ENCODE measurements around the gene SAA1. TPM values are rescaled to one million over a fixed set of nuclear protein-coding genes. Genes with fewer than 3 reads are reported as not detected.

The SAA1 gene
- total and polyA plus RNA-seq, 7 donors = 7.3 to 100 (median 29.1) TPM

DNA sequence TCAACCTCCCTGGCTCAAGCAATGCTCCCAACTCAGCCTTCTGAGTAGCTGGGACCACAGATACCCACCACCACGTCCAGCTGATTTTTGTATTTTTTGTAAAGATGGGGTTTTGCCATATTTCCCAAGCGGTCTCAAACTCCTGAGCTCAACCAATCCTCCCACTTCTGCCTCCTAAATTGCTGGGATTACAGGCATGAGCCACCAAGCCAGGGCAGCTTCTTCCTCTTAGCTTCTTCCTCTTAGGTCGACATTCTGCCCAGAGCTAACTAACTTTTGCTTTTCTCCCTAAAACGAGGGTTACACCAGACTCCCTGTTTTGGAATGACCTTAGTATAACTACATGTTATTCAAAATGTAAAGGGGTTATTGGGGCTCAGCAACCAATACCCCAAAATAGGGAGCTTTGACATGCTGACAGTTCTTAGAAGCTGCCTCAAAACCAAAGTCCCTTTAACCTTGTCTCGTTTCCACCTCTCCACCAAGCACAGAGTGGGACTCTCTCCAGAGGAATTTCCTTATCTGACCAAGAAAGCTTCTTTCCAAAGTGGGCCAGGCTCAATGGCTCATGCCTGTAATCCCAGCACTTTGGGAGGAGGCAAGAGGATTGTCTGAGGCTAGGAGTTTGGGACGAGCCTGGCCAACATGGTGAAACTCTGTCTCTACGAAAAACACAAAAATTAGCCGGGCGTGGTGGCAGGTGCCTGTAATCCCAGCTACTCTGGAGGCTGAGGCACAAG lies 48.9 kb downstream of the SAA1 start:
- WGBS, 3 donors = 86 to 93% (median 86%) methylated on average over 9 of the region's 9 CpGs
- TF ChIP-seq, protein P1, sequence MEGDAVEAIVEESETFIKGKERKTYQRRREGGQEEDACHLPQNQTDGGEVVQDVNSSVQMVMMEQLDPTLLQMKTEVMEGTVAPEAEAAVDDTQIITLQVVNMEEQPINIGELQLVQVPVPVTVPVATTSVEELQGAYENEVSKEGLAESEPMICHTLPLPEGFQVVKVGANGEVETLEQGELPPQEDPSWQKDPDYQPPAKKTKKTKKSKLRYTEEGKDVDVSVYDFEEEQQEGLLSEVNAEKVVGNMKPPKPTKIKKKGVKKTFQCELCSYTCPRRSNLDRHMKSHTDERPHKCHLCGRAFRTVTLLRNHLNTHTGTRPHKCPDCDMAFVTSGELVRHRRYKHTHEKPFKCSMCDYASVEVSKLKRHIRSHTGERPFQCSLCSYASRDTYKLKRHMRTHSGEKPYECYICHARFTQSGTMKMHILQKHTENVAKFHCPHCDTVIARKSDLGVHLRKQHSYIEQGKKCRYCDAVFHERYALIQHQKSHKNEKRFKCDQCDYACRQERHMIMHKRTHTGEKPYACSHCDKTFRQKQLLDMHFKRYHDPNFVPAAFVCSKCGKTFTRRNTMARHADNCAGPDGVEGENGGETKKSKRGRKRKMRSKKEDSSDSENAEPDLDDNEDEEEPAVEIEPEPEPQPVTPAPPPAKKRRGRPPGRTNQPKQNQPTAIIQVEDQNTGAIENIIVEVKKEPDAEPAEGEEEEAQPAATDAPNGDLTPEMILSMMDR (IDR thresholded peaks at IDR 0.05) = no peak
- ATAC-seq (no peak), DNase-seq (no peak)
- no peaks in the 10 kb centered on the region for H3K27me3 ChIP-seq (ENCODE audit: insufficient read depth in 3 of 3, low read length in 2 of 3)
- no peak overlapping the region for H3K27ac ChIP-seq
- intact Hi-C loops (cut with DNase I) = loop anchor here in 1 of 2 donors (10.0 kb wide), 1 partner anchor 300 kb away; the partner anchor contains the start of gene SERGEF
- no peak overlapping the region for H3K4me3 ChIP-seq
- no peaks in the 10 kb centered on the region for H3K4me1 ChIP-seq
- no peaks in the 10 kb centered on the region for H3K9me3 ChIP-seq
- H3K36me3 ChIP-seq (ENCODE audit: insufficient read depth in 1 of 2, low read depth in 1 of 2) = peaks cover 0 to 23% of the 10 kb centered on the region in 2 donors

DNA sequence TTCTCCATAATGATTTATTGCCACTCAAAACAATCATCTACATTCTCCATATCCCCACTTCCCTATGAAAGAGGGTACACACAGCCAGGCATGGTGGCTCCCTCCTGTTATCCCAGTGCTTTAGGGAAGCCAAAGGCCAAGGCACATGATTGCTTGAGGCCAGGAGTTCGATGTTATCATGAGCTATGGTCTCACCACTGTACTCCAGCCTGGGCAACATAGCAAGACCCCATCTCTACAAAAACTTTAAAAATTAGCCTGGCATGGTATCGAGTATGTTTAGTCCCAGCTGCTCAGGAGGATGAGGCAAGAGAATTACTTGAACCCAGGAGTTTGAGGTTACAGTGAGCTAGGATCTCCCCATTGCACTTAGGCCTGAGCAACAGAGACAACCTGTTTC lies 49.8 kb downstream of the SAA1 start:
- TF ChIP-seq, protein P1 (IDR thresholded peaks at IDR 0.05) = no peak
- WGBS, 3 donors = 95 to 96% (median 95%) methylated on average over 2 of the region's 2 CpGs
- DNase-seq = no peak
- Histone ChIP-seq H3K4me1 (peaks cover 7% of the 10 kb centered on the region), H3K27ac (no peak overlapping the region), H3K36me3 (ENCODE audit: insufficient read depth in 1 of 2, low read depth in 1 of 2) (peaks cover 0 to 14% of the 10 kb centered on the region in 2 donors), H3K9me3 (no peaks in the 10 kb centered on the region), H3K4me3 (no peak overlapping the region), H3K27me3 (ENCODE audit: insufficient read depth in 3 of 3, low read length in 2 of 3) (no peaks in the 10 kb centered on the region)
- intact Hi-C loops (cut with DNase I) = loop anchor here in 1 of 2 donors (10.0 kb wide), 1 partner anchor 301 kb away; the partner anchor contains the start of gene SERGEF
- no peak for ATAC-seq

DNA sequence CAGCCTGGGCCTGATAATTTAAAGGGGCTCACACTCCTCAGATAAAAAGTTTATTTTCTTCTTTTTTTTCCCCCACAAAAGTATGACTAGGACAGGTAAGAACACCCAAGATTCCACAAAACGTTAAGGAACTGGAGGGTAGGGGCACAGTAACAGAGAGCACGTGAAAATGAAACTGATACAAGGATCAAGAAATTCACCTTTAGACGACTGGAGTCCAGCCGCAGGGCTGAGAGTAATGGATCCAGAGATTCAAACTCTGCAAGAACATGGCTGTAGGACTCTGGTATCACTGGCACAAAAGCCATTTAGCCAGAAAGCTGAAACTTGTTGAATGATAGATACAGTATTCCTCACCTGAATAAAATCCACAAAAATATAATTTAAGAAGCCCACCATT lies 51.5 kb downstream of the SAA1 start:
- Histone ChIP-seq H3K27ac (no peak overlapping the region), H3K36me3 (ENCODE audit: insufficient read depth in 1 of 2, low read depth in 1 of 2) (peaks cover 0 to 5% of the 10 kb centered on the region in 2 donors), H3K4me3 (no peak overlapping the region), H3K27me3 (ENCODE audit: insufficient read depth in 3 of 3, low read length in 2 of 3) (no peaks in the 10 kb centered on the region), H3K9me3 (no peaks in the 10 kb centered on the region), H3K4me1 (peaks cover 12% of the 10 kb centered on the region)
- 90 to 96% (median 93%) methylated on average over 4 of the region's 4 CpGs for WGBS, 3 donors
- ATAC-seq (no peak), DNase-seq (no peak)
- intact Hi-C loops (cut with DNase I) = loop anchor here in 1 of 2 donors (10.0 kb wide), 1 partner anchor 303 kb away; the partner anchor contains the start of gene SERGEF
- TF ChIP-seq, protein P1 (IDR thresholded peaks at IDR 0.05) = no peak

Other genes starting within 250 kb of the SAA1 start
- gene TPH1, start 220.0 kb upstream of the SAA1 start, total RNA-seq = under 1 TPM in 3 of 4 donors, not detected in 1; 0.04 to 0.28 (median 0.06) TPM
- under 1 TPM; 0.03 to 0.18 (median 0.08) TPM for gene TPH1, start 220.0 kb upstream of the SAA1 start, polyA plus RNA-seq
- gene SAAL1, start 160.2 kb upstream of the SAA1 start, total RNA-seq = 1 to 10 TPM; 3.5 to 6.5 (median 4.6) TPM
- 1 to 10 TPM; 5.3 to 6.7 (median 5.5) TPM for gene SAAL1, start 160.2 kb upstream of the SAA1 start, polyA plus RNA-seq
- gene MRGPRX3, start 133.7 kb upstream of the SAA1 start, total RNA-seq = not detected
- gene MRGPRX3, start 133.7 kb upstream of the SAA1 start, polyA plus RNA-seq = not detected
- not detected for gene MRGPRX4, start 93.4 kb upstream of the SAA1 start, total RNA-seq
- not detected for gene MRGPRX4, start 93.4 kb upstream of the SAA1 start, polyA plus RNA-seq
- 1 to 10 TPM in 1 of 4 donors, under 1 TPM in 1, not detected in 2; 0.46 to 2.9 TPM for gene SAA4, start 29.5 kb upstream of the SAA1 start, total RNA-seq
- under 1 TPM in 1 of 3 donors, not detected in 2; 0.05 TPM for gene SAA4, start 29.5 kb upstream of the SAA1 start, polyA plus RNA-seq
- gene SAA2, start 17.6 kb upstream of the SAA1 start, total RNA-seq = 10 to 100 TPM; 11.3 to 35.5 (median 25.6) TPM
- gene SAA2, start 17.6 kb upstream of the SAA1 start, polyA plus RNA-seq = 1 to 10 TPM; 2.6 to 6.3 (median 3.0) TPM
- gene HPS5, start 55.9 kb downstream of the SAA1 start, total RNA-seq = 10 to 100 TPM in 1 of 4 donors, 1 to 10 TPM in 3; 7.0 to 11.9 (median 8.8) TPM
- 10 to 100 TPM in 1 of 3 donors, 1 to 10 TPM in 2; 4.9 to 11.3 (median 9.9) TPM for gene HPS5, start 55.9 kb downstream of the SAA1 start, polyA plus RNA-seq
- 10 to 100 TPM; 14.5 to 25.2 (median 19.4) TPM for gene GTF2H1, start 56.3 kb downstream of the SAA1 start, total RNA-seq
- gene GTF2H1, start 56.3 kb downstream of the SAA1 start, polyA plus RNA-seq = 10 to 100 TPM; 15.5 to 39.2 (median 38.5) TPM
- 100 to 1,000 TPM; 254 to 867 (median 701) TPM for gene LDHA, start 128.3 kb downstream of the SAA1 start, total RNA-seq
- gene LDHA, start 128.3 kb downstream of the SAA1 start, polyA plus RNA-seq = 1,000 to 10,000 TPM in 2 of 3 donors, 100 to 1,000 TPM in 1; 903 to 1,038 (median 1,020) TPM
- gene LDHC, start 146.1 kb downstream of the SAA1 start, total RNA-seq = 1 to 10 TPM in 2 of 4 donors, under 1 TPM in 1, not detected in 1; 0.64 to 3.0 (median 2.5) TPM
- 1 to 10 TPM in 2 of 3 donors, not detected in 1; 2.3 to 4.0 TPM for gene LDHC, start 146.1 kb downstream of the SAA1 start, polyA plus RNA-seq
- not detected for gene LDHAL6A, start 189.6 kb downstream of the SAA1 start, total RNA-seq
- under 1 TPM in 1 of 3 donors, not detected in 2; 0.03 TPM for gene LDHAL6A, start 189.6 kb downstream of the SAA1 start, polyA plus RNA-seq

Measured in psoas muscle (tissue), 8 donors.